GM12878 (cell line): ENCODE data around the gene FAM124B.

Experiments used
- KLF5 ChIP-seq: fragments of 450-650 bp; IDR thresholded peaks from 2 replicates; pipeline ENCODE4 v1.6.1; 2014; ENCODE audit warnings: mild to moderate bottlenecking; ENCODE audit not compliant: partially characterized antibody
- NFYB ChIP-seq: IDR thresholded peaks from 2 replicates; pipeline ENCODE4 v1.6.1; 2011; ENCODE audit warnings: low read depth, mild to moderate bottlenecking, low read length, improper control_type of control experiment, moderate library complexity; ENCODE audit not compliant: insufficient read depth
- NR2F1 ChIP-seq: fragments of 450-650 bp; conservative IDR thresholded peaks from 2 replicates; pipeline ENCODE4 v1.6.1; 2017; ENCODE audit warnings: mild to moderate bottlenecking
- POLR2AphosphoS2 ChIP-seq: IDR thresholded peaks from 2 replicates; pipeline ENCODE4 v1.6.1; 2011; ENCODE audit warnings: low read depth, mild to moderate bottlenecking, low read length, improper control_type of control experiment, moderate library complexity
- REST ChIP-seq: IDR thresholded peaks from 2 replicates; pipeline ENCODE4 v1.6.1; 2012; ENCODE audit warnings: mild to moderate bottlenecking, low read depth, low read length
- SMARCA5 ChIP-seq: fragments of 450-650 bp; IDR thresholded peaks from 2 replicates; pipeline ENCODE4 v1.6.1; 2017; ENCODE audit warnings: mild to moderate bottlenecking
- SRF ChIP-seq, 2 experiments: IDR thresholded peaks; 2 replicates each; pipeline ENCODE4 v1.6.1; 2011; ENCODE audit warnings: low read depth in 2 of 2, low read length in 2 of 2, mild to moderate bottlenecking in 1 of 2, moderate library complexity in 1 of 2
- TAF1 ChIP-seq: IDR thresholded peaks from 2 replicates; pipeline ENCODE4 v1.6.1; 2011; ENCODE audit warnings: mild to moderate bottlenecking, low read depth, low read length, borderline replicate concordance
- YY1 ChIP-seq: IDR thresholded peaks from 2 replicates; pipeline ENCODE4 v1.6.1; 2011; ENCODE audit warnings: low read depth, mild to moderate bottlenecking, low read length
- TF ChIP-seq, protein P1 (sequence below), 3 experiments: IDR thresholded peaks in 2 of 3; conservative IDR thresholded peaks in 1 of 3; 2 replicates each; pipeline ENCODE4 v1.5.1; 2011; ENCODE audit warnings: low read depth in 3 of 3, low read length in 3 of 3, mild to moderate bottlenecking in 3 of 3, control low read depth in 2 of 3, moderate library complexity in 2 of 3, inconsistent platforms in 1 of 3, mixed read lengths in 1 of 3; ENCODE audit not compliant: control insufficient read depth in 2 of 3, insufficient read depth in 1 of 3; ENCODE audit errors: extremely low read depth in 1 of 3

DNA sequence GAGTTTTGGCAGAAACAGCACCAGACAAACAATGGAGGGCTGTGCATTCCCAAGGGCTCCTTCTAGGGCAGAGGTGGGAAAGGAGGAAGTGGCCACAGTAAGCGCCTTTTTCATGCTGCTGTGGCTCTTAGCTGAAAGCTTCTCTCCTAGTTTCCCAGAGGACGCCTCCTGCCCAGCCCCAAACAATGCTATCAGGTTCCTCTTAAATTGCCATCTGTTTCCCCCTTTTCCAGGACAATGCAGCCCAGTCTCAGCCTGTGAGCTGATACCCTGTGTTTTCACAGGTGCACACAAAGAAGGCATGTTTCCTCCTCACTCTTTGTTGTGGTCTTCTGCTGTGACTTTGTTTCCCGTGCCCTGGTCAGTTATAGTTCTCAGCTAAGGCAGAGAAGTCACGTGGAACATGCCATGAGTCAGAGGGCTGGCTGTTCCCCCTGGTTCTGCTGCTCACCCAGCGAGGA is 5.4 kb upstream of the FAM124B start:
- TF ChIP-seq YY1 (no peak), SRF (IDR thresholded peaks at IDR 0.05; ENCODE audit: low read depth in 2 of 2, low read length in 2 of 2) (no peak), TAF1 (no peak), REST (no peak), SMARCA5 (no peak), KLF5 (no peak), NR2F1 (no peak), NFYB (no peak), POLR2AphosphoS2 (no peak)
- TF ChIP-seq, protein P1, sequence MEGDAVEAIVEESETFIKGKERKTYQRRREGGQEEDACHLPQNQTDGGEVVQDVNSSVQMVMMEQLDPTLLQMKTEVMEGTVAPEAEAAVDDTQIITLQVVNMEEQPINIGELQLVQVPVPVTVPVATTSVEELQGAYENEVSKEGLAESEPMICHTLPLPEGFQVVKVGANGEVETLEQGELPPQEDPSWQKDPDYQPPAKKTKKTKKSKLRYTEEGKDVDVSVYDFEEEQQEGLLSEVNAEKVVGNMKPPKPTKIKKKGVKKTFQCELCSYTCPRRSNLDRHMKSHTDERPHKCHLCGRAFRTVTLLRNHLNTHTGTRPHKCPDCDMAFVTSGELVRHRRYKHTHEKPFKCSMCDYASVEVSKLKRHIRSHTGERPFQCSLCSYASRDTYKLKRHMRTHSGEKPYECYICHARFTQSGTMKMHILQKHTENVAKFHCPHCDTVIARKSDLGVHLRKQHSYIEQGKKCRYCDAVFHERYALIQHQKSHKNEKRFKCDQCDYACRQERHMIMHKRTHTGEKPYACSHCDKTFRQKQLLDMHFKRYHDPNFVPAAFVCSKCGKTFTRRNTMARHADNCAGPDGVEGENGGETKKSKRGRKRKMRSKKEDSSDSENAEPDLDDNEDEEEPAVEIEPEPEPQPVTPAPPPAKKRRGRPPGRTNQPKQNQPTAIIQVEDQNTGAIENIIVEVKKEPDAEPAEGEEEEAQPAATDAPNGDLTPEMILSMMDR (IDR thresholded peaks at IDR 0.05 in 2 of 3, conservative IDR thresholded peaks at IDR 0.05 in 1 of 3; ENCODE audit: control insufficient read depth in 2 of 3, extremely low read depth in 1 of 3, insufficient read depth in 1 of 3, low read depth in 3 of 3, low read length in 3 of 3), result no peak
